ENCODE results near the gene ULK4. TPM values are rescaled to one million over a fixed set of nuclear protein-coding genes. Genes with fewer than 3 reads are reported as not detected.
A peak's percentile ranks its signal among the peaks of the same experiment; 100 is the strongest.

ULK4 gene
- total RNA-seq, 4 donors from 2014 or later = 3.2 to 18.7 (median 12.6) TPM

DNA sequence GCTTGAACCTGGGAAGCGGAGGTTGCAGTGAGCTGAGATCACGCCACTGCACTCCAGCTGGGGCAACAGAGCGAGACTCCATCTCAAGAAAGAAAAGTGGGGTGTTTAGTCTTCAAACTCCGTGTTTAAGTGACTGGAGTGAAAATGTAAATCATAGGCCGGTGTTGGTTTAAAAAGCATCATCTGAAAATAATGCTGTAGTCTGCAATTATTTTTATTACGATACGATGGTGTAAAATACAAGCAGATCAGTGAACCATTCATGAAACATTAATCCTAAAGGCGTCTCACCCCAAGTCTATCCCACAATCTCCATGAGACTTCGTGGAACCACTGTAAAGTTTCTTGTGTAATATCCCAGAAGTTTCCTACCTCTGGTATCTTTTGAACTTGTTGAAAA is 756.3 kb downstream of the ULK4 start:
- TF ChIP-seq, protein P1, sequence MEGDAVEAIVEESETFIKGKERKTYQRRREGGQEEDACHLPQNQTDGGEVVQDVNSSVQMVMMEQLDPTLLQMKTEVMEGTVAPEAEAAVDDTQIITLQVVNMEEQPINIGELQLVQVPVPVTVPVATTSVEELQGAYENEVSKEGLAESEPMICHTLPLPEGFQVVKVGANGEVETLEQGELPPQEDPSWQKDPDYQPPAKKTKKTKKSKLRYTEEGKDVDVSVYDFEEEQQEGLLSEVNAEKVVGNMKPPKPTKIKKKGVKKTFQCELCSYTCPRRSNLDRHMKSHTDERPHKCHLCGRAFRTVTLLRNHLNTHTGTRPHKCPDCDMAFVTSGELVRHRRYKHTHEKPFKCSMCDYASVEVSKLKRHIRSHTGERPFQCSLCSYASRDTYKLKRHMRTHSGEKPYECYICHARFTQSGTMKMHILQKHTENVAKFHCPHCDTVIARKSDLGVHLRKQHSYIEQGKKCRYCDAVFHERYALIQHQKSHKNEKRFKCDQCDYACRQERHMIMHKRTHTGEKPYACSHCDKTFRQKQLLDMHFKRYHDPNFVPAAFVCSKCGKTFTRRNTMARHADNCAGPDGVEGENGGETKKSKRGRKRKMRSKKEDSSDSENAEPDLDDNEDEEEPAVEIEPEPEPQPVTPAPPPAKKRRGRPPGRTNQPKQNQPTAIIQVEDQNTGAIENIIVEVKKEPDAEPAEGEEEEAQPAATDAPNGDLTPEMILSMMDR (IDR thresholded peaks at IDR 0.05) = no peak
- no peak for TF ChIP-seq POLR2A (IDR thresholded peaks at IDR 0.05)
- WGBS, 2 donors = 79 to 82% methylated on average over 9 of the region's 9 CpGs
- DNase-seq (ENCODE audit: low spot score in 2 of 2) = no peak
- intact Hi-C loops (cut with DNase I; ENCODE audit: low total_unique reads) = loop anchor here (10.0 kb wide), 1 partner anchor 621 kb away; no protein-coding TSS in a partner anchor
- no peak overlapping the region for H3K4me3 ChIP-seq (ENCODE audit: low read depth, poor library complexity, severe bottlenecking)

DNA sequence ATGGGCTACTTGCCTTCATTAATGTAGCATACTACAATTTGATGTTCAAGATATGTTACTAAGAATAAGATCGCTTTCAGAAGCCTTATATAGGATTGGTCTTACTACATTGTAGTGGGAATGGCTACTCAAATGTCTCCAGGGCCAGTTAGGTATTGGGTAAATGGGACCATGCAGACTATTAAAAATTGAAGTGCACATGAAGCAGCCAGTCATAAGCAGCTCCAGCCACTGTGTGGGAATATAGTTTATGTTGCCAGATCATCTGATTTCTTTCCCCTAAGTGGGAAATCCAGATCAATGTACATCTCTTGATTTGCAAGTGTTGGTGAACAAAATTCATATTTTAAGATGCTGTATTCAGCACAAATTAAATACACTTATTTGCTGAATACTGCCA is 757.5 kb downstream of the ULK4 start:
- H3K4me3 ChIP-seq (ENCODE audit: low read depth, poor library complexity, severe bottlenecking) = no peak overlapping the region
- TF ChIP-seq POLR2A (IDR thresholded peaks at IDR 0.05) = no peak
- TF ChIP-seq, protein P1 (IDR thresholded peaks at IDR 0.05) = no peak
- no peak for DNase-seq (ENCODE audit: low spot score in 2 of 2)
- intact Hi-C loops (cut with DNase I; ENCODE audit: low total_unique reads) = loop anchor here (10.0 kb wide), 1 partner anchor 620 kb away; no protein-coding TSS in a partner anchor
- WGBS, 2 donors = 76 to 88% methylated on average over 1 of the region's 1 CpG

DNA sequence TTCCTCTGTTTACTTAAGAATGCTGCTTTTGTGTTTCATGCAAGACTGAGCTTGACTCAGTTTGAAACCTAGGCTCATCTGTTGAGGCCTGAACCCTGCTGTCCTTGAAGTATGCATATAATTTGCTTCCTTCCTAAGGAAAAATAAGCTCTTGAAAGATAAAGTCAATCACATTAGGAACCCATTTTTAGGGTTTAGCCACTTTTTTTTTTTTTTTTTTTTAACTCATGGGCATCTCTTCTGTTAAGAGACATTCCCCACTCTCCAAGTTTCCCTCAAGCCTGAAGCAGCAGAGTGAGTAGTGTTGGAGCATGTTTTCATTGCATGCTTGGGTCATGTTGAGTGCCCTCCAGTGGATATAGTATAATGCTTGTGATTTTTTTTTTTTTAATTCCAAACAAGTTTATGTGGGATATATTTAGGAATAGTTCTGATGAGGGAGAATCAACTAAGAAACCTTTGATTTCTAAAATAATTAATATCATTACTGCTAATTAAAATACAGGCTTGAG is 759.0 kb downstream of the ULK4 start:
- intact Hi-C loops (cut with DNase I; ENCODE audit: low total_unique reads) = loop anchor here (10.0 kb wide), 1 partner anchor 618 kb away; no protein-coding TSS in a partner anchor
- no peak overlapping the region for H3K4me3 ChIP-seq (ENCODE audit: low read depth, poor library complexity, severe bottlenecking)
- TF ChIP-seq POLR2A (IDR thresholded peaks at IDR 0.05) = no peak
- TF ChIP-seq, protein P1 (IDR thresholded peaks at IDR 0.05) = no peak
- no peak for DNase-seq (ENCODE audit: low spot score in 2 of 2)

DNA sequence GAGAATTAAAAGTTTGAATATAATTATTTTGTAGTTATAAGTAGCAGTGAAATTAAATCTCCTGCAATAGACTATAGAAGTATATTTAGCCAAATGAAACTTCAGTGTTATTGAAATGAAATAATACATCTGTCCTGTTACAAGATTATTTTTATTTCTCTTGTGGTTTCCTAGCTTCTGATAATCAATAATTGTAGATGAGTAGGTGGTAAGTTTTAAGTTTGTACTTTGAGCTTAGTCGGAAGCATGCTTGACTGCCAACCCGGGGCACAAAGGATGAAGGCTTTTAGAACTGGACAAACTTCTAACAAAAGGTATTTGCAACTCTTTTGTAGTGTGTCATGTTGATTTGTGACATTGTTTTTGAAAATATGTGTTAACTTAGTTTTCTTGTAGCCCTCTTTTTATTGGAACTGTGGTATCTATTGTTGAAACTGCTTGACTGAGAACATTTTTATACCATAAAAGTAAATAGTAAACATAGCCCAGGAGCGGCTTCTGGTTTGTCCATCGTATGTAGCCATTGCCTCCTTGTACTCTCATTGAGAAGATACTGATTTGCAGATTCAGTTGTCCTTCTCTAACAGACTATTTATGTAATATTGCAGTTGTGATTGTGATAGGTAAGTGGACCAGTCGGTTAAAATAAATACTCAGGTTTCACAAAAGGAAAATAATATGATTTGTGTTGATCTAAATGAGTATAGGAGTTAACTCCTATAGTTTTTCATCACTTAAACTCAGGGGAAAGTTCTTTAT is 759.6 kb downstream of the ULK4 start:
- 37 to 49% methylated on average over 5 of the region's 5 CpGs for WGBS, 2 donors
- DNase-seq (ENCODE audit: low spot score in 2 of 2) = no peak
- intact Hi-C loops (cut with DNase I; ENCODE audit: low total_unique reads) = loop anchor here (10.0 kb wide), 1 partner anchor 617 kb away; no protein-coding TSS in a partner anchor

DNA sequence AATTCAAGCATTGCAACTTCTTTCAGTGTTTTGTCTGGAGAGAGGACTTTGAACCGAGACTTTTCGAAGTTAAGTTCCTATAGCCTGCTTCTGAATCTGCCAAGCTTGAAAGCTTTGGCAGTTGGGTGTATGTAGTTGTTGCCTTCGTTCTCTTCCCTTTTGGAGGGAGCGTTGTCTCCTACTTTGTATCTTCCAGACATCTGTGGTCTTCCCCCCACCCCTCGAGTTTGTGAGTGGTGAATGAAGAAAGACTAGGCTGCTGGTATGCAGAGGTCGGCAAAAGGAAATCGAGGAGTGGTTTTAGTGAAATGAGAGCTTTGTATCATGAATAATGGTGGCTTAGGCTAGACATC is 761.3 kb downstream of the ULK4 start:
- no peak for TF ChIP-seq POLR2A (IDR thresholded peaks at IDR 0.05)
- TF ChIP-seq, protein P1 (IDR thresholded peaks at IDR 0.05) = no peak
- peak overlapping the region; percentile 96 for H3K4me3 ChIP-seq (ENCODE audit: low read depth, poor library complexity, severe bottlenecking)
- DNase-seq (ENCODE audit: low spot score in 2 of 2) = peak in 1 of 2 donors; percentile 41
- intact Hi-C loops (cut with DNase I; ENCODE audit: low total_unique reads) = loop anchor here (10.0 kb wide), 1 partner anchor 616 kb away; no protein-coding TSS in a partner anchor
- WGBS, 2 donors = 0 to 2% methylated on average over 7 of the region's 7 CpGs

More for the DNA sequence above, 759.6 kb downstream of the ULK4 start:
- no peak overlapping the region for H3K4me3 ChIP-seq (ENCODE audit: low read depth, poor library complexity, severe bottlenecking)
- TF ChIP-seq POLR2A (IDR thresholded peaks at IDR 0.05) = no peak
- TF ChIP-seq, protein P1 (IDR thresholded peaks at IDR 0.05) = no peak

Measured in lower leg skin (tissue), 4 donors.